HFFc6 (cell line): Measurements from ENCODE around the gene SBF2. TPM values are rescaled to one million over a fixed set of nuclear protein-coding genes. Genes with fewer than 3 reads are reported as not detected.

ENCODE experiments used
- DNase-seq: peaks from one replicate; pipeline ENCODE4 v3.0.0-alpha.2; 2018
- H3K27ac Mint-ChIP-seq: 2 replicates; pipeline ENCODE4 v1.8.0; 2020; ENCODE audit warnings: mild to moderate bottlenecking, mixed read lengths
- H3K27me3 Mint-ChIP-seq: 2 replicates; pipeline ENCODE4 v1.8.0; 2021; ENCODE audit warnings: mild to moderate bottlenecking, moderate library complexity, mixed read lengths; ENCODE audit not compliant: insufficient read depth
- H3K36me3 Mint-ChIP-seq: 2 replicates; pipeline ENCODE4 v1.8.0; 2021; ENCODE audit warnings: low read depth, mixed read lengths
- H3K4me1 Mint-ChIP-seq: 2 replicates; pipeline ENCODE4 v1.8.0; 2020; ENCODE audit warnings: low read depth, mixed read lengths
- H3K4me3 Mint-ChIP-seq: 2 replicates; pipeline ENCODE4 v1.8.0; 2020; ENCODE audit warnings: mild to moderate bottlenecking, moderate library complexity, mixed read lengths
- H3K9me3 Mint-ChIP-seq: 2 replicates; pipeline ENCODE4 v1.8.0; 2020; ENCODE audit warnings: mild to moderate bottlenecking, mixed read lengths
- CTCF ChIP-seq: fragments of 200-600 bp; sonication (generic); IDR thresholded peaks from 2 replicates; pipeline ENCODE4 v1.5.0; 2021; ENCODE audit warnings: antibody characterized with exemption, mild to moderate bottlenecking
- total RNA-seq, 6 experiments: library from RNA; stranded (reverse); fragmentation: NEBNext Ultra II Directional; extraction: Animal tissue kit (Norgen Biotek cat#: 25700); gene quantifications; 2 replicates in 1 of 6; 3 replicates in 5 of 6; pipeline ENCODE4 v1.2.3, GENCODE V29; 2021

Gene SBF2
- total RNA-seq, 6 experiments from 2014 or later: 25.2 to 36.0 (median 30.7) TPM

GRCh38 chr11:9956483-9956882, 337.5 kb downstream of the SBF2 start:
- no peak overlapping the region for H3K4me3 Mint-ChIP-seq
- peaks cover 50% of the 10 kb centered on the region for H3K36me3 Mint-ChIP-seq
- H3K4me1 Mint-ChIP-seq: peaks cover 37% of the 10 kb centered on the region
- H3K27ac Mint-ChIP-seq: no peak overlapping the region
- TF ChIP-seq CTCF: no peak
- H3K27me3 Mint-ChIP-seq: no peaks in the 10 kb centered on the region
- H3K9me3 Mint-ChIP-seq: no peaks in the 10 kb centered on the region
- DNase-seq: no peak

- H3K36me3 Mint-ChIP-seq: peaks cover 55% of the 10 kb centered on the region
- no peaks in the 10 kb centered on the region for H3K9me3 Mint-ChIP-seq
- peaks cover 45% of the 10 kb centered on the region for H3K4me1 Mint-ChIP-seq
- no peaks in the 10 kb centered on the region for H3K27me3 Mint-ChIP-seq
- no peak overlapping the region for H3K27ac Mint-ChIP-seq
- DNase-seq: peak; percentile 0
- no peak for TF ChIP-seq CTCF
- H3K4me3 Mint-ChIP-seq: no peak overlapping the region
Observed at GRCh38 chr11:9955391-9955790, 338.6 kb downstream of the SBF2 start.

GRCh38 chr11:9953994-9954626, 339.9 kb downstream of the SBF2 start:
- TF ChIP-seq CTCF: no peak
- DNase-seq: no peak

DNA sequence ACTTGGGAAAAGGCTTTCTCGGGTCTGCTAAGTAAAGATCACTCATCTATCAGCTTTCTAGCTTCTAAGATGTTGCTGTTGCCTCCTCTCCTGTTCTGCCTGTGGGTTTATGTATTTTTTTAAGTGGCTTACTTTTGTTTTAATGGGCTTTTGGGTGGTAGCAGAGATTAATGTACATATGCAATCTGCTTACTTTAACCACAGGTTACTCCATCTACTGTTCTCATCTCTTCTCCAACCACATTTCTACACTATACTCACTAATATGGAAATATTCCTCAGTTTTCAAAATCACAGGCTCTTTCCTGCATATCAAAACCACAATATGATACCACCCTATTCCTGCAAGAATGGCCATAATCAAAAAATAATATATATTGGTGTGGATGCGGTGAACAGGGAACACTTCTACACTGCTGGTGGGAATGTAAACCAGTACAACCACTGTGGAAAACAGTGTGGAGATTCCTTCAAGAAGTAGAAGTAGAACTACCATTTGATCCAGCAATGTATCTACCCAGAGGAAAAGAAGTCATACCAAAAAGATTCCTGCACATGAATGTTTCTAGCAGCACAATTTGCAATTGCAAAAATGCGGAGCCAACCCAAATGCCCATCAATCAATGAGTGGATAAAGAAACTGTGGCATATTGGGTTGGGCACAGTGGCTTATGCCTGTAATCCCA, 341.4 kb downstream of the SBF2 start:
- TF ChIP-seq CTCF: no peak
- Mint-ChIP-seq H3K27me3 (no peaks in the 10 kb centered on the region), H3K36me3 (peaks cover 45% of the 10 kb centered on the region), H3K4me3 (no peak overlapping the region), H3K4me1 (peaks cover 58% of the 10 kb centered on the region), H3K9me3 (no peaks in the 10 kb centered on the region), H3K27ac (no peak overlapping the region)
- DNase-seq: no peak

More at GRCh38 chr11:9953994-9954626, 339.9 kb downstream of the SBF2 start:
- Mint-ChIP-seq H3K9me3 (no peaks in the 10 kb centered on the region), H3K27me3 (no peaks in the 10 kb centered on the region), H3K36me3 (peaks cover 43% of the 10 kb centered on the region), H3K4me1 (peaks cover 45% of the 10 kb centered on the region), H3K27ac (no peak overlapping the region; the same call in 1 of the 2 replicates), H3K4me3 (no peak overlapping the region)

- Mint-ChIP-seq H3K27me3 (no peaks in the 10 kb centered on the region), H3K36me3 (peaks cover 51% of the 10 kb centered on the region), H3K4me3 (no peak overlapping the region), H3K27ac (peak overlapping the region; percentile 23; the same call in 1 of the 2 replicates), H3K4me1 (peaks cover 58% of the 10 kb centered on the region), H3K9me3 (no peaks in the 10 kb centered on the region)
- no peak for TF ChIP-seq CTCF
- no peak for DNase-seq
Observed at GRCh38 chr11:9951807-9952206, 342.2 kb downstream of the SBF2 start.
